Amygdala (tissue), 56 donors: ENCODE data around the gene LDHD.
A peak's percentile ranks its signal among the peaks of the same experiment; 100 is the strongest.
"Not testable (repeated sequence)": the region's sequence is repeated elsewhere in the genome, so short reads cannot be mapped to it uniquely, and the experiment has no call there.

Experiments used
- DNase-seq, 56 donors: peaks; one replicate each; lab custom pipeline; 2025; lab: John Stamatoyannopoulos, UW

LDHD gene

DNA sequence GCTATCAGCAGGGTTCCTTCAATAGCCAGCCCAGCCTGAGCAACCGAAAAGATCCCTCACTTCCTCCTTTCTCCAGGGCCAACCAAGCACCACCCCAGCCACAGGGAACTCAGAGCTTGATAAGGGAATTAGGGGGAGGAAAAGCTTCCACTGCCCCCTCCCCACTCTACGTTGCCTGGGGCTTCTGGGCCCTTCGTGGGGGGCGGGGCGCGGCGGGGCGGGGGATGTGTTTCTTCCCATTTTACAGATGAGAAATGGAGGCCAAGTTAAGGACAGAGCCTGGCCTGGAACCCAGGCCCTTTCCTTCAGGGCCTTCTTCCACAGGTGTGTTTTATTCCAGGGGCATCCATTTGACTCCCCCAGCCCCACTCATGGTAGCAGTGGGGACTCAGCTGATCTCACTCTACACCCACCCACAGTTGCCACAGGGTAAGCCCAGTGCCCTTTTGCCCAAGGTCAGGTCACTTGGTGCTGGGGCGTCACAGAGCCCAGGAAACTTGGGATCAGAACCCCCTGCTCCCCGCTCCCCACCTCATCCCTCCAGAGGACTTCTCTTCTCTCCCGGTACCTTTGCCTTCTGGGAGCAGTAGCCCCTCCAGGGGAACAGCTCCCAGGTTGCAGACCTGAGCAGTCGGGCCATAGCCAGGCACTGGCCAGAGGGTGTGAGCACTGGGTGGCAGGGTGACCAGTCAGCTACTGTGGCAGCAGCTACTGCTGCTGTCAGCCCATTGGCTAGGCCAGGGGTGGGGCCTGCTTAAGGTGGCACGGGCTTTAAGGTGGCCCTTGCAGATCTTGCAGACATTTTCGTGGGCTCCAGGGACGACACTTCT, at the start of gene LDHD:
Gene LDHD (minus strand): TSS at position 700 of the 830 bp plus-strand sequence. CDS start 60 bp downstream, at position 640.
- peak in 54 of 56 donors; percentile 29 to 96 (median 82) for DNase-seq

DNA sequence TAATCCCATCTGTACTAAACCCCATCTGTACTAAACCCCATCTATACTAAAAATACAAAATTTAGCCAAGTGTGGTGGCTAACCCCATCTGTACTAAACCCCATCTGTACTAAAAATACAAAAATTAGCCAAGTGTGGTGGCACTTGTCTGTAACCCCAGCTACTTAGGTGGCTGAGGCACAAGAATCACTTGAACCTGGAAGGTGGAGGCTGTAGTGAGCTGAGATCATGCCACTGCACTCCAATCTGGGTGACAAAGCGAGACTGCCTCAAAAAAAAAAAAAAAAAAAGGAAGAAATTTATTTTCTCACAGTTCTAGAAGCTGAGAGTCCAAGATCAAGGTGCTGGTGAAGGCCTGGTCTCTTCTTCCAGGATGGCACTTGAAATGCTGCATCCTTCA, 43.8 kb upstream of the LDHD start:
- DNase-seq: no peak

DNA sequence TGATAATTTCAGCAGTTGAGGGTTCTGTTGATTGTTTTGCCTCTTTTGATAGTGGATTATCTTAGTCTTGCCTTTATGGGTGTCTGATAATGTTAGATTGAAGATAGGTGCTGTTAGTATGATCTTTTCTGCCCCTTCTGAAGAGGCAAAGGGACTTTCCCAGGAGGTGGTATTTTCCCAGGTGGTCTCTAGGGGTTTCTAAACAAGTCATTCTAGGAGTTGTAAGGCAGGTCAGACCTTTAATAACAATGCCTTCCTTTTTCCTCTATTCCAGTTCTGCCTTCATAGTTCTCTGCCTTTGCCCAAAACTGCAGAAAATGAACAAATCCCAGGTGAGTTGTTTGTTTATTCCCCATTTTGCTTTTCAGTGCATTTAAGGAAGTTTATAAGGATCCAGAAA, 36.1 kb upstream of the LDHD start:
- no peak for DNase-seq

DNA sequence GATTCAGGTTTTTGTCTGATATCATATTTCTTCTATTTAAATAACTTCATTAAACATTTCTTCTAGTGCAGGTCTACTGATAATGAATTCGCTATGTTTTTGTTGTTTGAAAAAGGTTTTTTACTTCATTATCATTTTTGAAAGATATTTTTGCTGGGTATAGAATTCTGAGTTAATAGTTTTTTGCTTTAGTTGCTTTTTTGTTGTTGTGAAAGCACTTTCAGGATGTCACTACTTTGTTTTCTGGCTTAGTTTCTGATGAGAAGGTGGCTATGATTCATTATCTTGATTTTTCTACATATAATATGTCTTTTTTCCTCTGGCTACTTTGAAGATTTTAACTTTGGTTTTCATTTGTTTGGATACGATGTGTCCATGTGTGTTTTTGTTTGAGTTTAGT, 35.2 kb upstream of the LDHD start:
- no peak for DNase-seq

DNA sequence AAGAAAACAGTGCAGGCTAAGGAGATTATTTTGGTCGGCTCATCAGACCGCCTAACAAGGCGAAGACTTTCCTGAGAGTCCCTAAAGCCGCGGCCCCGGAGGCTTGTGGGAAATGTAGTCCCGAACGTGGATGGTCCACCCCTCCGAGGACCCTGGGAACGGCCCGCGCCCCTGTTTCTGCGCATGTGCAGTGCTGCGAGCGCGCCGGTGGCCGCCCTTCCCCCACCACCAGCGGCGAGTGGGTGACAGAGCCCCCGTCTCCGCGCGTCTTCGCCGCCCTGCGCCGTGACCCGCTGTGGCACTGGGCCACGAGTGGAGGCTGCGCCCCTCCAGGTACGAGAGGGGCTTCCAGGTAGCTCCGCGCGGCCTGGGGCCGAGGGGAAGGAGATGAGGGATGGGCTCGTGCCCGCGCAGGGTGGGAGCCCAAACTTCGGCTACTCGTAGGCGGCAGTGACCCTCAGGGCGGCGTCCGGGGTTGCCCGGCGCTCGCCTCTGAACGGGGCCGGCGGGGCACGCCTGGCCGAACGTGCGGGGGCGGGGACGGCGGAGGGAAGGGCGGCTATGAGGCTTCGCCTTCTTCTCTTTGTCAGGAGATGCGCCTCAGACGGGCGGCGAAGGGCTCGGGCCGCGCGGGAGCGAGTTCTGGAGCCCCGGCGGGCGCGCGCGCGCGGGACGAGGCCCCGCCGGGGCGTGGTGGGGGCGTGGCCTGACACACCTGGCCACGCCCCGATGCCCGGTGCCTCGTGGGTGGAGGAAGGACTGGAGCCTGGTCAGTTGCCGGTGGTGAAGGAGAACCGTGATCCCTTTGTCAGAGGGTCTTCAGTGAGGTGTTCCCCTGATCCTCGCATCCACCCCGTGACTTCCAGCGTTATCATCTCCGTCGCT, 32.0 kb upstream of the LDHD start, which contains the start of gene ZFP1:
Gene ZFP1 (plus strand): TSS at position 214 of the 885 bp plus-strand sequence. CDS start 4,428 bp downstream, outside the sequence.
- DNase-seq: peak; percentile 44 to 95 (median 88)

DNA sequence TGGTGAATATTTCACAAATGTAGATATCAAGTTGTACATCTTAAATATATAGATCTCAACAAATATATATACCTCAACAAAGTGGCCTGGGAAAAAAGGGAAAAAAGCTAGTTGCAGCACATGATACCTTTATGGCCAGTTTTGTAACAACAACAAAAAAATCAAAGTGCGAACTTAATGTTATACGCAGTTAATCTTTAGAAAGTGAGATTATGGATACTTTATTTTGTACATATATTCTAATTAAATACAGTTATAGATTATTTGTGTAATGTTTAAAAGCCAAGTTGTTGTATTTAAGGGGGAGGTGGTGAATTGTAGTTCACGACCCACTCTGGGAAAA, 31.4 kb upstream of the LDHD start:
- no peak for DNase-seq

DNA sequence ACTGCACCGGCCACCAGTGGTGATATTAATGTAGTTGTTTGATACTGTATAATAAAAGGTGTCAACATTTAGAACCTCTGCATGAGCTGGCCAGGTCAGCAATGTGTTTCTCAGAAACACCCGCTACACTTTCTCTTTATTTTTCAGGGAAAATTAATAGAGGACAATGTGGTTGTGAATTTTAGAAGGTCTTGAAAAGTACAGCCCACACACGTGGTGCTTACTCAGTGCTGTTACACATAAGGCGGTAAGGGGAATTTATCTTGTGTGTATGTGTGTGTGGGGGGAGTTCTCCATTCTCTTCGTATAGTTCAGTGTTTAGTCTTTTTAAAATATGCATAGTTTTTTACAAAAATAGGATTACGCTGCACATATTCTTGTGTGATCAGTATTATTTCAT, 27.4 kb upstream of the LDHD start:
- DNase-seq: no peak

DNA sequence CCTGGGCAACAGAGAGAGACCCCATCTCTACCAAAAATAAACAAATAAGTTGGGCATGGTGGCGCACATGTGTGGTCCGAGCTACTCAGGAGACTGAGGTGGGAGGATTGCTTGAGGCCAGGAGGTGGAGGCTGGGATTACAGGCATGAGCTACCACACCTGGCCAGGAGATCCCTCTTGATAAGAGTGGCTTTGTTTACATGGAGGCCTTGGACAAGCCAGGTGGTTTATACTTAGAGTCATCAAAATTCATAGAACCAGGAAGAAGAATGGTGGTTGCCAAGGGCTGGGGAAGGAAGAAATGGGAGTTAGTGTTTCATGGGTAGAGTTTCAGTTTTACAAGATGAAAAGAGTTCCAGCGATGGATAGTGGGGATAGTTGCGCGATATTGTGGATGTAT, 22.9 kb upstream of the LDHD start:
- no peak for DNase-seq

DNA sequence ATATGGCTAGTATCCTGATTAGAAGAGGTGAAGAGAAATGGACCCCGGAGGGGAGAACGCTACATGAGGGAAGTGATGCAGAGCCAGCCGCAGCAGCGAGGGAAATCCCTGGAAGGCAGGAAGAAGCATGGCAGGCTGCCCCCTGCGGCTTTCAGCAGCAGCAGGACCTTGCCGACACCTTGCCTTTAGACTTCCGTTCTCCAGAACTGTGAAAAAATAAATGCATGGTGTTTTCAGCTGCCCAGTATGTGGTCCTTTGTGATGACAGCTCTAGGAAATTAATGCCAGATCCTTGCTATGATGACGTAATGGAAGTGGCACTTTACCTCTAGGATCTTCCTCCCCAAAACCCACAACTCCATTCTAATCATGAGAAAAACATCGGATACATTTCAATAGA, 22.1 kb upstream of the LDHD start:
- DNase-seq: no peak

DNA sequence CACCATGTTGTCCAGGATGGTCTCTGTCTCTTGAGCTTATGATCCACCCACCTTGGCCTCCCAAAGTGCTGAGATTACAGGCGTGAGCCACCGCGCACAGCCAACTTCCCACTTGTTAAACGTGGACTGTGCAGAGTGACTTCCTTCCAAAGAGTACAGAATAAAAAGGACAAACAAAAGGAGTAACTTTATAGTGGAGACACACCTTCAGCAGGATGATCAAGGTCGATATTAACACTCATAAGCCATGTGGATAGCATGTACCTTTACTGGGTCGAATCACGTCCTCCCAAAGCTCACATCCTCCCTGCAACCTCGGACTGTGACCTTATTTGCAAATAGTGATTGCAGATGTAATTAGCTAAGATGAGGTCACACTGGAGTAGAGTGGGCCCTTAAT, 21.7 kb upstream of the LDHD start:
- no peak for DNase-seq

DNA sequence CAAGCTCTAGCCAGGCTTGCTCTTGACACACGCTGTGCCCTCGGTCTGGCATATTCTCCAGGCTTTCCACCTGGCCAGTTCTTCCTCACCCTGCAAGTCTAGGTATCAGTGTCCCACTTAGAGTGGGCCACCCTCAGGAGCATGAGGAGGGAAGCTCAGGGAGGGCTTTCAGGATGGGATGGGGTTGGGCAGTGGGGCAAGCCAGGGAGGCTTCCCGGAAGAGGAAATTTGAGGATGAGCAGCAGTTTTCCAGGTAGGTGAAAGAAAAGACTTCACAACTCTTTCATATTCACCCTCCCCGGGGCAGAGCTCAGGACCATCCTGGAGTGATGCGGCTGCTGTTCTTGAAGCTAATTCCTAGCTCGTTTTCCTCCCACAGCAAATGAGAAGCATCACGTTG, 14.5 kb upstream of the LDHD start:
- no peak for DNase-seq

DNA sequence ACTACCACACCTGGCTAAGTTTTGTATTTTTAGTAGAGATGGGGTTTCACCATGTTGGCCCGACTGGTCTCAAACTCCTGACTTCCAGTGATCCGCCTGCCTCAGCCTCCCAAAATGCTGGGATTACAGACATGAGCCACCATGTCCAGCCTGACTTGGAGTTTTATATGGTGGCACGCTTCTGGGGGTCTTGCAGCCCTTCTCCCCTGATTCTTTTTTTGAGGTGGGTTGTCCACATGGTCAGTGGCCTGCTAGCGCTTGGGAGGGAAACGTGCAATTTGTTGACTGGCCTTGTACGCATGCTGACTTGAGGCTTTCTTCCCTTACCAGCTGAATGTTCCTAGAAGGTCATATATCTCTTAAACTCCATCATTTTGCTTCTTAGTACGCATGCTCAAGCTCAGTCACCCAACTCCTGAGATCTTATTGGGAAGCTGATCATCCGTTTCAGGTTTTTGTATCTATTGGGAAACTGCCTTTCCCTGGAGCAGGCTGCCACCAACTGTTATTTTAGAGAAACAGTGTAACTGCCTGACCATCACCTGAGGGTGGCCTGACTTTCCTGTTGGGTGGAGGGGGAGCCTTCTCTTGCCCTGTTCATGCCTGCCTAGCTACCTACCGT, 13.7 kb upstream of the LDHD start:
- DNase-seq: no peak

DNA sequence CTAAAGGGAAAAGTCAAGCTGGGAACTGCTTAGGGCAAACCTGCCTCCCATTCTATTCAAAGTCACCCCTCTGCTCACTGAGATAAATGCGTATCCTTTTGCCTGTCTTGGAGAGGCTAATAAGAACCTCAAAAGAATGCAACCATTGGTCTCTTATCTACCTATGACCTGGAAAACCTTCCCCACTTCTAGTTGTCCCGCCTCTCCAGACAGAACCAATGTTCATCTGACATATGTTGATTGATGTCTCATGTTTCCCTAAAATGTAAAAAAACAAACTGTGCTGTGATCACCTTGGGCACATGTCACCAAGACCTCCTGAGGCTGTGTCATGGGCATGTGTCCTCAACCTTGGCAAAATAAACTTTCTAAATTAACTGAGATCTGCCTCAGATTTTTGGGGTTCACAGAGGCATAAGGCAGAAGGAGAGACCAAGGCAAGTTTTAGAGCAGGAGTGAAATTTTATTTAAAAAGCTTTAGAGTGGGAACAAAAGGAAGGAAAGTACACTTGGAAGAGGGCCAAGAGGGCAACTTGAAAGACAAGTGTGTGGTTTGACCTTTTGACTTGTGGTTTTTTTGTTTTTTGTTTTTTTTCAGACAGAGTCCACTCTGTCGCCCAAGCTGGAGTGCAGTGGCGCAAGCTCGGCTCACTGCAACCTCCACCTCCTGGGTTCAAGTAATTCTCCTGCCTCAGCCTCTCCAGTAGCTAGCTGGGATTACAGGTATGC, 13.0 kb upstream of the LDHD start:
- not testable (repeated sequence) for DNase-seq

DNA sequence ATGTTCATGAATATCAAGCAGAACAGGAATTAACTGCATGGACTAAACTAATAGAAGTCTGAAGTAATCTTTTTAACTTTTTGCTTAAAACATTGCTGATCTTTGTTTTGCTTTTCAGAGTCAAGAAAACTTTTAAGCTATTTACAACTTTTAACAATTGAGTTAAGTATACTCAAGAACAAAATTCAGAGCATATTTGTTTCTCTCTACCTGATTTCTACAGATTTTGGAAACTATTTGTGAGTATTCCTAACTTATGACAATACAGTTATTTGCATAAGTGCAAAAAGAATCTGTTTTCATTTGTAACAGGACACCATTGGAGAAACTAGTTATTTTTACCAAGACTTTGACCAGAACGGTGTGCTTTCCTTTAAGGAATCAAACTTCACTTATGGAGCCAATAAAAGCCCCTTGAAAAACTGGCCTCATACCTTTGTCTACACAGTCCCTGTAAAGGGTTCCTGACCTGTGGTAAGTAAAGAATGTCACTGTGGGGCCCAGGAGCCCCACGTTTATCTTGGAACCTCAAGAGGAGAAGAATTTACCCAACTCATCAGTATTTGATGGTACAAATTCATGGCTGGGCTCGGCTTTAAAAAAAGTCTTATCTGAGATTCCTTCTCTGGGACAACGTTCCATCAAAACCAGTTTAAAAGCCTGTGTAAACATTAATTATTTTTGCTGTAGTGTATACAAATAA, 11.3 kb upstream of the LDHD start:
- DNase-seq: no peak

DNA sequence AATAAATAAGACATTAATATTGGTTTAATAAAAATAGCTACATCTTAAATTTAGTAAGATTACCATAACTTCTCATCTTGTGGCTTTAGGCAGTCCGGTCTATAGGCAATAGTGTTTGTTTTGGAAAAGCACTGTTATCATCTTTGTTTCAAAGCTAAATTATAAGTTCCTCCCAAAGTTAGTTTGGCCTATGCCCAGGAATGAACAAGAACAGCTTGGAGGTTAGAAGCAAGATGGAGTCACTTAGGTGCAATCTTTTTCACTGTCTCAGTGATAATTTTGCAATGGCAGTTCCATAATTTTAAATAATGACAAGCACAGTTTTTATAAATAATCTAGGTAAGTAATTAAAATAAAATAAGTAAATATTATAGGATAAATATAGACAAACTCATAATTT, 6.0 kb upstream of the LDHD start:
- DNase-seq: no peak

DNA sequence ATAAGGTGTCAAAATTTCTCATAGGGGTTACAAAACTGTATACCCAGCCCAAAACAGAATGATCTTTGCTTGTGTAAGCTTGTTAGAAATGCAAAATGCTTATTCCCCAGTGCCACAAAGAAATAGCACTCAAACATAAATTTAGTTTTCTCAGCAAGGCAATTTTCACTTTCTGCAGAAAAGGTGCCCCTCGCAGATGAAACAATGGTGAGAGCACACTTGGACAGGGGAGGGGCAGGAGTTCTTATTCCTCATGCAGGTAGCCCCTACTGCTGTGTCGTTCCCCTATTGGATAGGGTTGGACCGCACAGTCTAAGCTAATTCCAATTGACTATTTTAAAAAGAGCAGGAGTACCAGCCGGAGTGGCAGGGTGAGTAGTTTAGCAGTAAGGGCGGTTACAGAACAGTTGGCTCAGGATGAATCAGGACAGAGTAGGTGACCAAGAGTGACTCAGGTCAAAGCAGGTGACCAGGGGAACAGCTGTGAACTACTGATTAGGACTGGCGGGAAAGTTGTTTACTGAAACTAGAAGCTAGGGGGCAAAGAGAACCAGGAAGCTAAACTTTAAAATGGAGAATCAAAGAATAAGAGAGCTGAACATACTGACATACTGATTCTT, 5.5 kb upstream of the LDHD start:
- DNase-seq: no peak

DNA sequence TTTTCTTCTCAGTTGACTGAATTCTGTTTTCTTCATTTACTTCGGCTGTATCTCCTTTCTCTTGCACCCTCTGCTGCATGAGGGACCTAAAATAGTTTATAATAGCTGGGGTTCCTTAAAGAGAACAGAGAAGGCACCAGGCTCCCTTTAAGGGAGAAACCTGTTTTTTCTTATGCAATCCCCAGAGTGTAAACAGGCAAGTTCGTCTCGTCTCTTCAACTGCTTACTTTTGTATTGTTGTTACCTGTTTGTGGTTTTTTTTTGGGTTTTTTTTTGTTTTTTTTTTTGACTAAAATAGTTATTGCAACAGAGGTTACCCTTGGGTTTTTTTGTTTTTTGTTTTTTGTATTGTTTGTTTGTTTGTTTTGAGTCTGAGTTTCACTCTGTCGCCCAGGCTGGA, 3.7 kb upstream of the LDHD start:
- no peak for DNase-seq

DNA sequence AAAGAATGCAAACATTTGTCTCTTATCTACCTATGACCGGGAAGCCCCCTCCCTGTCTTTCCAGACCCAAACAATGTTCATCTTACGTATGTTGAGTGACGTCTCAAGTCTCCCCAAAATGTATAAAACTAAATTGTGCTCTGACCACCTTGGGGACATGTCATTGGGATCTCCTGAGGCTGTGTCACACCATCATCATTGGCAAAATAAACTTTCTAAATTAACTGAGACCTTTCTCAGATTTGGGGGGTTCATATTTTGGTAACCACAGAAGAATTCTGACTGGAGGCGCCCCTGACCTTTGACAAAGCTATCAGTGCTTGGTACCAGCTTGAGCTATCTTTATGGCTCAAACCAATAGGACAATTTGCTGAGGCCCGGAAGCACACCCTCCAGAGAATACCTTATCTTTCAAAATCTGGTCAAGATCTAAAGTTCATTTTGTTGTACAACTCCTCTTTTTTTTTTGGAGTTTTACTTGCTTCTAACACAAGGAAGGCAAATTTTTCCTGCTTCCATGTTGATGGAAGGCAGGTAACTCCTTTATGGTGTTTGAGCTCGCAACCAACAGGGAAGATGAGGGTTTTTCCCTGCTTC, 2.5 kb upstream of the LDHD start:
- no peak for DNase-seq

DNA sequence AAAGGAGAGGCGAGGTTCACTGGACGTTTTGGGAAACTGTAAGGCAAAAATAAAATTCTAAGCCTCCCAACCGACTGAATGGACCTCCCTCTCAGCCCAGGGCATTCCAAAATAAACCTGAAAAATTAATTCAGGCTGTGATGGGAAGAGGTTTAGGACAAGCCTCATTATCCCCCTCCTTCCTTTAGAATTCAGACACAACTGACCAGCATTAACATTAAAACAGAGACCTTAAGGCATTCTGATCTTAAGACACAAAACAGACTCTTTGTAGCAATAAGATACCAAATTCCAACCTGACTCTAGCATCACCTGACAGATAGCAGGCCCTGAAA, 298 bp upstream of the LDHD start:
- no peak for DNase-seq
